ENCODE data around the gene CSH1.
"Not testable (repeated sequence)": the region's sequence is repeated elsewhere in the genome, so short reads cannot be mapped to it uniquely, and the experiment has no call there.

CSH1 gene

DNA sequence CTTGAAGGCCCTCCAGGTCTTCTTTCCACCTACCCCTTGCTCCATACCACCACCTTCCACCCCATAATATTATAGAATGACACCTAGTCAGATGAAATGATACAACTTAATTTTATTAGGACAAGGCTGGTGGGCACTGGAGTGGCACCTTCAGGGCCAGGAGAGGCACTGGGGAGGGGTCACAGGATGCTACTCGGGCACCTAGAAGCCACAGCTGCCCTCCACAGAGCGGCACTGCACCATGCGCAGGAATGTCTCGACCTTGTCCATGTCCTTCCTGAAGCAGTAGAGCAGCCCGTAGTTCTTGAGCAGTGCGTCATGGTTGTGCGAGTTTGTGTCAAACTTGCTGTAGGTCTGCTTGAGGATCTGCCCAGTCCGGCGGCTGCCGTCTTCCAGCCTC, 1.6 kb downstream of the CSH1 start:
- DNase-seq (ENCODE audit: low read depth in 1 of 2, low spot score in 1 of 2); in situ Hi-C loops (cut with HindIII; ENCODE audit: low pct_unique_long_range_greater_than_20kb, low sequenced_read_pairs): not testable (repeated sequence)

DNA sequence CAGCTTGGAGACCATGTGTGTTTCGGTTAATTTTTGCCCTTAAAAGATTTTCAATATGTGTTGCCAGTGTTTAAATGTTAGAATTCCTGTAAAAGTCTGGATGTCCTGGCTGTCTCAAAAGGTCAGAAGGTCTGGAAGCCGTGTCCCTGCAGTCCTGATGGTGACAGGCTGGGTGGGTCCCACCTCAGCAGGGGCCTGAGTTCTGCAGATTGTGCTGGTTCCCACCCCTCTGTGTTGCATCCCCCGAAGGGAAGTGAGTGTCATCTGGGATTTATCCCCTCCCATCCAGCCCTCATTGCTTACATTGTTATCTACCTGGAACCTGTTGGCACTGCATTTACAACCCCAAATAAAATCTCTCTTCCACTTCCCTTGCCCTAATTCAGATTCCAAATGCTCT, 2.4 kb downstream of the CSH1 start:
- in situ Hi-C loops (cut with HindIII; ENCODE audit: low pct_unique_long_range_greater_than_20kb, low sequenced_read_pairs); DNase-seq (ENCODE audit: low read depth in 1 of 2, low spot score in 1 of 2): not testable (repeated sequence)

DNA sequence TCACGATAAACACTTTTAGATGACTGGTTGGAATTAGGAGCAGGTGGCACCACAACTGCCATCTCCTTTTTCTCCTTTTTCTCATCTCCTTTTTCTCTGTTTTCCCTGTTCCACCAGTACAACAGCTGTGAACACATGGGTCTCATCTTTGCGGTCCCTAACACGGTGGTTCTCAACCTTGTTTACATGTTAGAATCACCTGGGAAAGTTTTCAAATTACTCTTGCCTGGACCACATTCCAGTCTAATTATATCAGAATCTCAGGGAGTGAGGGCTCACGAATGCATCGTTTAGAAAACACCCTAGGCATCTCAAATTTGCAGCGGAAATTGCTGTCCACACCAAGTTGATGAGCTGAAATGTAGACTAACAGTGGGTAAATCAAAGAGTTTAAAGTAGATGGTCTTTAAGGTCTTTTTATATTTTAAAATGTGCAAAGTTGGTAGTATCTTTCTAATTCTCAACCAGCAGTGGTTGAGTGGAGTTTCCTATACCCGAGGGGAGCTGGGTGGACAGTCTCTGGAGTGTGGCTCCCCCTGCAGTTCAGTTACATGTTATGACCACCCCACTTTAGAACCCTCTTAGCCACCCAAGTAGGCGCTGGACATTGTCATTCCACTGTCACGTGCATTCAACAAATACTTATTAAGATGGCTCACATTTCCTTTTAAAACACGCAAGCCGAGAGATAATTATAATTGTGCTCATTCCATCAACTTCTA, 3.9 kb downstream of the CSH1 start:
- peak in 1 of 2 experiments; percentile 38 for DNase-seq (ENCODE audit: low read depth in 1 of 2, low spot score in 1 of 2)
- in situ Hi-C loops (cut with HindIII; ENCODE audit: low pct_unique_long_range_greater_than_20kb, low sequenced_read_pairs), result not testable (repeated sequence)

DNA sequence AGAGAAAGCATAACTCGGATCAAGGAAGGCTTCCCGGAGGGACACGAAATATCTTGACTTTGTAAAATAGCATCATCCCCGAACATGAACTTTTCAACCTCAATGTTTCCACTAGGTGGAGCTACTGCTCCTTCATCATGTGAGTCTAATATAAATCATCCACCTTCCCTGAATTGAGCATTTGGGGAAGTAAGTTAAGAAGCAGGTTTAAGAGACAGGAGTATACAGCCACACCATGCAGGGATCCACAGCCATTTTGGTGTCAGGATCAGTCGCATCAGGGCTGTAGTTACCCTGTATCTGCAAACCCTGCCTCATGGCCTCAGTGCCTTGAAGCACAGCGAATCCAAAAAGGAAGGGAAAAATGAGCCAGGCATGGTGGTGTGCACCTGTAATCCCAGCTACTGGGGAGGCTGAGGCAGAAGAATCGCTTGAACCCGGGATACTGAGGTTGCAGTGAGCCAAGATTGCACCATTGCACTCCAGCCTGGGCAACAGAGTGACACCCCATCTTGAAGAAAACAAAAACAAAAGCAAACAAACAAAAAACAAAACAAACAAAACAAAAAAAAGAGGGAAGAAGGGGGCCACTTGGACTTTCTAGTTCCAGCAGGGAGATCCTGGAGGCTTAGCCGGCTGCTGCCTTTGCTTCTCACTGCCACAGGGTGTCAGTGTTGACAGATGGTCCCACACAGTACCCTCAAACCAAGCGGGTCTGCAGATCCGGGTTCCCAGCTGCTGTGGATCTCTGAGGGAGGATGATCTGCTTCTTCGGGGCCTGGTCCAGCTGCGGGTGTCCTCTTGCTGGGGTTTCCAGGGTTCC, 7.1 kb downstream of the CSH1 start:
- DNase-seq (ENCODE audit: low read depth in 1 of 2, low spot score in 1 of 2), result peak in 1 of 2 experiments; percentile 51
- in situ Hi-C loops (cut with HindIII; ENCODE audit: low pct_unique_long_range_greater_than_20kb, low sequenced_read_pairs), result not testable (repeated sequence)

DNA sequence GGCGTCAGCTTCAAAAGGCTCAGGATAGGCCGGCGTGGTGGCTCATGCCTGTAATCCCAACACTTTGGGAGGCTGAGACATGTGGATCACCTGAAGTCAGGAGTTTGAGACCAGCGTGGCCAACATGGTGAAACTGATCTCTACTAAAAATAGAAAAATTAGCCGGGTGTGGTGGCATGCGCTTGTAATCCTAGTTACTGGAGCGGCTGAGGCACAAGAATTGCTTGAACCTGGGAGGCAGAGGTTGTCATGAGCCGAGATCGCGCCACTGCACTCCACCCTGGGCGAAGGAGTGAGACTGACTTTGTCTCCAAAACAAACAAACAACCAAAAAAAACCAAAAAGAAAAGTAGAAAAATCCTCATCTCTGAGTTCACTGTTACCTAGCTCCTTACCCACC, 11.3 kb downstream of the CSH1 start:
- in situ Hi-C loops (cut with HindIII; ENCODE audit: low pct_unique_long_range_greater_than_20kb, low sequenced_read_pairs), result not testable (repeated sequence)

DNA sequence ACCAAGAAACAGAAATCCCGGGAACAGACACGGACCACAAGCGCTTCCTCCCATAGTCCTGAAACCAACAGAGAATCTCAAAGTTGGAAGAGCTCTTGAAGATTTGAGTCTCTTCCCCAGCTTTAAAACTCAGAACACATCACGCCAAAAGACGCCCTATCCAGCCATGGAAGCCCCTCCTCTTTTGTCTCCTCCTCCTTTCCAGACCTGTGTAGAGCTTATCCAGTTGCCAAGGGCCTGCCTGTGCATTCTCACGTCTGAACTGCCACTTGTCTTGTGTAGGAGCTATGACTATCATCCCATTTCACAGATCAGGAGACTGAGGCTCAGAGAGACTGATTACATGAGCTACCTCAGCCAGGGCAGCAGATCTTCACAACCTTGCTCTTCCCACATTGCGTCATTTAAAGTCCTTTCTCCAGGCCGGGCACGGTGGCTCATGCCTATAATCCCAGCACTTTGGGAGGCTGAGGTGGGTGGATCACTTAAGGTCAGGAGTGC, 13.7 kb downstream of the CSH1 start:
- DNase-seq (ENCODE audit: low read depth in 1 of 2, low spot score in 1 of 2), result peak in 1 of 2 experiments; percentile 27
- in situ Hi-C loops (cut with HindIII; ENCODE audit: low pct_unique_long_range_greater_than_20kb, low sequenced_read_pairs), result not testable (repeated sequence)

More for the DNA sequence above, 11.3 kb downstream of the CSH1 start:
- DNase-seq (ENCODE audit: low read depth in 1 of 2, low spot score in 1 of 2), result not testable (repeated sequence)

DNA sequence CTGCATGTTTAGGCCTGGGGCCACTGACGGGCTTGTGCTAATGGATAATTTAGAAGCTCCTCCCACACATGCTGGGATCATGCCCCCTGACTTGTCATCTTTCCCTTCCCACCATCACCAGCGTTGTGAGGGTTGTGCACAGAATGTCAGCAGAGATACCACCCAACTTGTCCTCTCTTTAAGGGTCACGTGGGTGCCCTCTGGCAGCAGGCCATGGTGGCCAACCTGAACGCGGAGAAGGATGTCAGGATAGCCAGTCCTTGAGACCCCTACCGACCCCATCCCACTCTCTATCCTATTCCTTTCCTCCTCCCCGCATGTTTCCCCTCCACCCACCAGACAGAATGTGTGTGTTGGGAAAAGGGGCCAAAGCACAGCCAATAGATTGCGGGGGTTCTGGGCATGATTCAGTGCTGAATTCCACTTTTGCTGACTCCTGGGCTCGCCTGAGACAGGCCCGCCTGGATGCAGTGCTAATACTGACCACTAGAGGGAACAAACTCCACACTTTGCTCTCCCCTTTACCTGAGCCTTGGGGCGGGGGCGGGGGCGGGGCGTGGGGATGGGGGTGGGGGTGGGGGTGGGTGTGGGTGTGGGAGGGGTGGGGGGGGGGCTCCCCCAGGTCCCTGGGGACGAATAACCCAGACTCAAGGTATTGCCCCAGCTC, 14.3 kb downstream of the CSH1 start, which contains the start of gene GH2:
TSS of gene GH2 (minus strand) at position 10 of the 667 bp plus-strand sequence. CDS start 143 bp downstream, outside the sequence.
- TF ChIP-seq JUND (IDR thresholded peaks at IDR 0.05; ENCODE audit: low read depth), result no peak
- DNase-seq (ENCODE audit: low read depth in 1 of 2, low spot score in 1 of 2), result peak; percentile 78 to 79
- in situ Hi-C loops (cut with HindIII; ENCODE audit: low pct_unique_long_range_greater_than_20kb, low sequenced_read_pairs), result no loop called here

DNA sequence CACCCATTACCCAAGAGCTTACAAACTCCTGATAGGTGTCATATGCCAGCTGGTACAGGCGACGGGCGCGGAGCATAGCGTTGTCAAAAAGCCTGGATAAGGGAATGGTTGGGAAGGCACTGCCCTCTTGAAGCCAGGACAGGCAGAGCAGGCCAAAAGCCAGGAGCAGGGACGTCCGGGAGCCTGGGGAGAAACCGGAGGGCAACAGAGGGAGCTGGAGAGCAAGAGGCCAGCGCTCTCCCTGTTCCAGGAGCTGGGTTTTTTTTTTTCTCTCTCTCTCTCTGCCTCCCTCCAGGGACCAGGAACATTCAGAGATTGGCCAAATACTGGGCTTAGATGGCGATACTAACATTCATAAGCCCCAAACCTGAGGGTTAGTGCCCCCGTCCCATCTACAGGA, 15.0 kb downstream of the CSH1 start:
- DNase-seq (ENCODE audit: low read depth in 1 of 2, low spot score in 1 of 2), result peak; percentile 21 to 59
- in situ Hi-C loops (cut with HindIII; ENCODE audit: low pct_unique_long_range_greater_than_20kb, low sequenced_read_pairs), result not testable (repeated sequence)

DNA sequence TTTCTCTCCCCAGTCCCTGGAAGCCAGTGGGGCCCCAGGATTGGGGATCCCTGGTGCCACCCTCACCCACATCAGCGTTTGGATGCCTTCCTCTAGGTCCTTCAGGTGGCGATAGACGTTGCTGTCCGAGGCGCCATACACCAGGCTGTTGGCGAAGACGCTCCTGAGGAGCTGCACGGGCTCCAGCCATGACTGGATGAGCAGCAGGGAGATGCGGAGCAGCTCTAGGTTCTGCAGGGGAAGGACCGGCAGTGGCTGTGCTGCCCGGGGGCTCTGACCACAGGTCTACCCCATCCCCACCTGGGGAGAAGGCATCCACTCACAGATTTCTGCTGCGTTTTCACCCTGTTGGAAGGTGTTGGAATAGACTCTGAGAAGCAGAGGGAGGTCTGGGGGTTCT, 15.7 kb downstream of the CSH1 start:
- in situ Hi-C loops (cut with HindIII; ENCODE audit: low pct_unique_long_range_greater_than_20kb, low sequenced_read_pairs), result no loop called here
- no peak for DNase-seq (ENCODE audit: low read depth in 1 of 2, low spot score in 1 of 2)
- no peak for TF ChIP-seq JUND (IDR thresholded peaks at IDR 0.05; ENCODE audit: low read depth)

DNA sequence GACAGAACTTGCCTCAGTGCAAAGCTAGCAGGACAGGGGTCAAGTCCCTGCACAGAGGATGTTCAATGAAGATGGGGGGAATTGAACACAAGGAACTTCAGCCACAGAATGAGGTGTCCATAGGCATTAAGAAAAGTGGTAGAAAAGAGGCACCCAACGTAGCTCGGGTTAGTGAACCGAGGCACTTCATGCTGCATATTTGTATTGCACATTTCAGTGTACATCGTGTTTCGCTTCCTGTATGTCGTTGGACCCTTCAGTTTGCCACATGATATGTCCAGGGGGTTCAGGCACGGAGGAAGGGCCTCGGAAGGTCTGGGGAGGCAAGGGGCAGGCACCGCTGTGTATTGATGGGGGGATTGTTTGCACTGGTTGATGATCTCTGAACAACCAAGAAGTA, 18.0 kb downstream of the CSH1 start:
- in situ Hi-C loops (cut with HindIII; ENCODE audit: low pct_unique_long_range_greater_than_20kb, low sequenced_read_pairs); DNase-seq (ENCODE audit: low read depth in 1 of 2, low spot score in 1 of 2): not testable (repeated sequence)

DNA sequence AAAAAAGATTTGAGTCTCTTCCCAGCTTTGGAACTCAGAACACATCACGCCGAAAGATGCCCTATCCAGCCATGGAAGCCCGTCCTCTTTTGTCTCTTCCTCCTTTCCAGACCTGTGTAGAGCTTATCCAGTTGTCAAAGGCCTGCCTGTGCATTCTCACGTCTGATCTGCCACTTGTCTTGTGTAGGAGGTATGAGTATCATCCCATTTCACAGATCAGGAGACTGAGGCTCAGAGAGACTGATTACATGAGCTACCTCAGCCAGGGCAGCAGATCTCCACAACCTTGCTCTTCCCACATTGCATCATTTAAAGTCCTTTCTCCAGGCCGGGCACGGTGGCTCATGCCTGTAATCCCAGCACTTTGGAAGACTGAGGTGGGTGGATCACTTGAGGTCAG, 21.7 kb downstream of the CSH1 start:
- in situ Hi-C loops (cut with HindIII; ENCODE audit: low pct_unique_long_range_greater_than_20kb, low sequenced_read_pairs), result not testable (repeated sequence)

DNA sequence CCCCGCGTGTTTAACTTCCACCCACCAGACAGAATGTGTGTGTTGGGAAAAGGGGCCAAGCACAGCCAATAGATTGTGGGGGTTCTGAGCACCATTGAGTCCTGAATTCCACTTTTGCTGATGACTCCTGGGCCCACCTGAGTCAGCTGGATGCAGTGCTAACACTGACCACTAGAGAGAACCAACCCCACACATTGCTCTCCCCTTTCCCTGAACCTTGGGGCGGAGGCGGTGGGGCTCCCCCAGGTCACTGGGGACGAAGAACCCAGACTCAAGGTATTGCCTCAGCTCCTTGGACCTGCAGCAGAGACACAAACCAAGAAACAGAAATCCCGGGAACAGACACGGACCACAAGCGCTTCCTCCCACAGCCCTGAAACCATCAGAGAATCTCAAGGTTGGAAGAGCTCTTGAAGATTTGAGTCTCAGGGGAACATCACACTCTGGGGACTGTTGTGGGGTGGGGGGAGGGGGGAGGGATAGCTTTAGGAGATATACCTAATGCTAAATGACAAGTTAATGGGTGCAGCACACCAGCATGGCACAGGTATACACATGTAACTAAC, 22.2 kb downstream of the CSH1 start:
- in situ Hi-C loops (cut with HindIII; ENCODE audit: low pct_unique_long_range_greater_than_20kb, low sequenced_read_pairs), result not testable (repeated sequence)

More for the DNA sequence above, 21.7 kb downstream of the CSH1 start:
- DNase-seq (ENCODE audit: low read depth in 1 of 2, low spot score in 1 of 2), result not testable (repeated sequence)

DNA sequence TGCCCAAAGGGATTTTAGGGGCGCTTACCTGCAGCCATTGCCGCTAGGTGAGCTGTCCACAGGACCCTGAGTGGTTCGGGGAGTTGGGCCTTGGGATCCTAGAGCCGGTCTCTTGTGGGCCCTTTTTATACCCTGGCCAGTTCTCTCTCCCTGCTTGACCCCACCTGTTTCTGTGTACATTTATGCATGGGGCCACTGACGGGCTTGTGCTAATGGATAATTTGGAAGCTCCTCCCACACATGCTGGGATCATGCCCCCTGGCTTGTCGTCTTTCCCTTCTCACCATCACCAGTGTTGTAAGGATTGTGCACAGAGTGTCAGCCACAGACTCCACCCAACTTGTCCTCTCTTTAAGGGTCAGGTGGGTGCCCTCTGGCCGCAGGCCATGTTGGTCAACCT, 22.8 kb downstream of the CSH1 start, which contains the start of gene CSH2:
TSS of gene CSH2 (minus strand) at position 101 of the 400 bp plus-strand sequence. CDS start at position 38, 63 bp downstream.
- DNase-seq (ENCODE audit: low read depth in 1 of 2, low spot score in 1 of 2); in situ Hi-C loops (cut with HindIII; ENCODE audit: low pct_unique_long_range_greater_than_20kb, low sequenced_read_pairs): not testable (repeated sequence)

More for the DNA sequence above, 22.2 kb downstream of the CSH1 start:
- not testable (repeated sequence) for DNase-seq (ENCODE audit: low read depth in 1 of 2, low spot score in 1 of 2)

DNA sequence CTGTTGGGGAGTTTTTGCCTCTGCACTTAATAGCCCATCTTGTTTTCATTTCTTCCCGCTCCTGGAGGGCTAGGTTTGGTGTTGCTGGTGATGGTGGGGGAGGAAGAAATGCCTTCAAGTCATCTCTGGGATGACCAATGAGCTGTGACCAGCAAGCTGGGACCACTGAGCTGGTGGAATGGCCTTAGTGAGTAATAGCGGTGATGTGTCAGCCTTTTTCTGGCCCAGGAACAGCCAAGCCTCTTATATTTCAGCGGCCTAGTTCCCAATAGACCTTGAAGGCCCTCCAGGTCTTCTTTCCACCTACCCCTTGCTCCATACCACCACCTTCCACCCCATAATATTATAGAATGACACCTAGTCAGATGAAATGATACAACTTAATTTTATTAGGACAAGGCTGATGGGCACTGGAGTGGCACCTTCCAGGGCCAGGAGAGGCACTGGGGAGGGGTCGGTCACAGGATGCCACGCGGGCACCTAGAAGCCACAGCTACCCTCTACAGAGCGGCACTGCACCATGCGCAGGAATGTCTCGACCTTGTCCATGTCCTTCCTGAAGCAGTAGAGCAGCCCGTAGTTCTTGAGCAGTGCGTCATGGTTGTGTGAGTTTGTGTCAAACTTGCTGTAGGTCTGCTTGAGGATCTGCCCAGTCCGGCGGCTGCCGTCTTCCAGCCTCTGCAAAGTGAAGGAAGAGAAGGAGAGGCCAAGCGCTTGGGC, 24.6 kb downstream of the CSH1 start:
- in situ Hi-C loops (cut with HindIII; ENCODE audit: low pct_unique_long_range_greater_than_20kb, low sequenced_read_pairs); DNase-seq (ENCODE audit: low read depth in 1 of 2, low spot score in 1 of 2): not testable (repeated sequence)

DNA sequence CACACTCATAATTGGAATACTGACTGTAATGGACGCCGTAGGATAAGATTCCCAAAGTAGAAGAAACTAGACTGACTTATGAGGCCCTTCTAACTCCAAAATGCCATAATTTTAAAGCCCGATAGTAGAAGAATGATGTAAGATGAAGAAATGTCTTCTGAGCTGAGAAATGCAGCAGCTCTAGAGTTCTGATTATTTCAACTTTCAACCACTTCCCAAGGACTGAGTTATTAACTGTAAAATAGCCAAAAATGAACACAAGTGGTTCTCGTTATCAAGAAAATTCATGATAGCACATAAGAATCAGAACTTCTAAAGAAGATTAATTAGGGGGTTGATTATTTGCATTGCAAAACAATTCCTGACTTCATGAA, 26.1 kb downstream of the CSH1 start:
- in situ Hi-C loops (cut with HindIII; ENCODE audit: low pct_unique_long_range_greater_than_20kb, low sequenced_read_pairs); DNase-seq (ENCODE audit: low read depth in 1 of 2, low spot score in 1 of 2): not testable (repeated sequence)

DNA sequence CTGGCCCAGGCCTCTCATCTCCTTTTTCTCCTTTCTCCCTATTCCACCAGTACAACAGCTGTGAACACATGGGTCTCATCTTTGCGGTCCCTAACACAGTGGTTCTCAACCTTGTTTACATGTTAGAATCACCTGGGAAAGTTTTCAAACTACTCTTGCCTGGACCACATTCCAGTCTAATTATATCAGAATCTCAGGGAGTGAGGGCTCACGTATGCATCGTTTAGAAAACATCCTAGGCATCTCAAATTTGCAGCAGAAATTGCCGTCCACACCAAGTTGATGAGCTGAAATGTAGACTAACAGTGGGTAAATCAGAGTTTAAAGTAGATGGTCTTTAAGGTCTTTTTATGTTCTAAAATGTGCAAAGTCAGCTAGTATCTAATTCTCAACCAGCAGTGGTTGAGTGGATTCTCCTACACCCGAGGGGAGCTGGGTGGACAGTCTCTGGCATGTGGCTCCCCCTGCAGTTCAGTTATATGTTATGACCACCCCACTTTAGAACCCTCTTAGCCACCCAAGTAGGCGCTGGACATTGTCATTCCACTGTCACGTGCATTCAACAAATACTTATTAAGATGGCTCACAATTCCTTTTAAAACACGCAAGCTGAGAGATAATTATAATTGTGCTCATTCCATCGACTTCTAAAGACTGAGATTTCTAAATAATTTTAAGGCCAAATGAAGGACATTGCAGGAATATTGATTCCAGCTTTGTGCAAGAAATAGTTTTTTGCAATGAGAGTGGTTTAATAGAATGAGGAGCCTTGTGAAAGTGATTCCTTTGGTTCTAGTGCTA, 26.7 kb downstream of the CSH1 start:
- in situ Hi-C loops (cut with HindIII; ENCODE audit: low pct_unique_long_range_greater_than_20kb, low sequenced_read_pairs), result not testable (repeated sequence)
- DNase-seq (ENCODE audit: low read depth in 1 of 2, low spot score in 1 of 2), result peak in 1 of 2 experiments; percentile 33
